Urothelium cell line (cell line): ENCODE results near the gene NBPF11.
"Not testable (repeated sequence)": the region's sequence is repeated elsewhere in the genome, so short reads cannot be mapped to it uniquely, and the experiment has no call there.

ENCODE experiments used
- DNase-seq: peaks from one replicate; pipeline ENCODE4 v3.0.0; 2011; ENCODE audit warnings: low spot score, mixed read lengths
- FAIRE-seq: peaks from 2 replicates; lab custom pipeline; 2011; peaks lifted over from hg19 to GRCh38; lab: Jason Lieb, UNC

The NBPF11 gene

GRCh38 chr1:148068201-148068600 lies 83.9 kb downstream of the NBPF11 start:
- not testable (repeated sequence) for DNase-seq, FAIRE-seq

GRCh38 chr1:148060294-148060701 lies 91.8 kb downstream of the NBPF11 start:
- not testable (repeated sequence) for DNase-seq, FAIRE-seq

- FAIRE-seq: peak; percentile 59
- DNase-seq: not testable (repeated sequence)
These were observed 94.7 kb downstream of the NBPF11 start for GRCh38 chr1:148057384-148057783.
